GM19023 (cell line): ENCODE data around the gene ARID1B.
A peak's percentile ranks its signal among the peaks of the same experiment; 100 is the strongest.

Experiments
- ATAC-seq: cut with Tn5 transposase; IDR thresholded peaks from one replicate; pipeline ENCODE4 v1.9.1; 2021; ENCODE audit warnings: mild to moderate bottlenecking, moderate library complexity; ENCODE audit not compliant: unreplicated experiment

The ARID1B gene

GRCh38 chr6:156773935-156774852 is 3.0 kb upstream of the ARID1B start:
- no peak for ATAC-seq

- no peak for ATAC-seq
These were observed 2.2 kb upstream of the ARID1B start for GRCh38 chr6:156774863-156775405.

- no peak for ATAC-seq
These were observed 1.5 kb upstream of the ARID1B start for GRCh38 chr6:156775717-156776116.

DNA sequence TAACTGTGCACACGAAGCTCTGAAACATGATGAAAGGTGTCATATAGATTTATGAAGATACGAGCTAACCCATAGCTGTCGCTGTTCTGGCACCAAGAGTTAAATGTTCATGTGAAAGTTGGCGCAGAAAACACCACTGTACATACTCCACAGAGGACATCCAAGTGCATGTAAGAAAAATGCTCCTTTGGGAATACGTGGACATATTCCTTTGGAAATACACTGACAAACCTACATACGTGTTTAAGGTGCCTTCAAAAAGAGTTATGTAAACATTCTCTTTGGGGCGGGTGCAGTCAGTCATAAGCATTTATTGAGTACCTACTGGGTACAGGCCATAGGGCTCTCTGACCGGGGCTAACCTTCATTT is 723 bp upstream of the ARID1B start:
- no peak for ATAC-seq

DNA sequence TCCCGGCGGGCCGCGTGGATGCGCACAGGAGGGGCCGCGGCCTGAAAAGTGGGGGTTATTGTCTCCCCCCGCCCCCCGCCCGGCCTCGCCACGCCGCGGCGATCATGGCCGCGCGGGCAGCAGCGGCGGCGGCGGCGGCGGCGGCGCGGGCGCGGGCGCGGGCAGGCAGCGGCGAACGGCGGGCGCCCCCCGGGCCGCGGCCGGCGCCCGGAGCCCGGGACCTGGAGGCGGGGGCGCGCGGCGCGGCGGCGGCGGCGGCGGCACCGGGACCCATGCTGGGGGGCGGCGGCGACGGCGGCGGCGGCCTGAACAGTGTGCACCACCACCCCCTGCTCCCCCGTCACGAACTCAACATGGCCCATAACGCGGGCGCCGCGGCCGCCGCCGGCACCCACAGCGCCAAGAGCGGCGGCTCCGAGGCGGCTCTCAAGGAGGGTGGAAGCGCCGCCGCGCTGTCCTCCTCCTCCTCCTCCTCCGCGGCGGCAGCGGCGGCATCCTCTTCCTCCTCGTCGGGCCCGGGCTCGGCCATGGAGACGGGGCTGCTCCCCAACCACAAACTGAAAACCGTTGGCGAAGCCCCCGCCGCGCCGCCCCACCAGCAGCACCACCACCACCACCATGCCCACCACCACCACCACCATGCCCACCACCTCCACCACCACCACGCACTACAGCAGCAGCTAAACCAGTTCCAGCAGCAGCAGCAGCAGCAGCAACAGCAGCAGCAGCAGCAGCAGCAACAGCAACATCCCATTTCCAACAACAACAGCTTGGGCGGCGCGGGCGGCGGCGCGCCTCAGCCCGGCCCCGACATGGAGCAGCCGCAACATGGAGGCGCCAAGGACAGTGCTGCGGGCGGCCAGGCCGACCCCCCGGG is 637 bp downstream of the ARID1B start:
- peak; percentile 2 for ATAC-seq

DNA sequence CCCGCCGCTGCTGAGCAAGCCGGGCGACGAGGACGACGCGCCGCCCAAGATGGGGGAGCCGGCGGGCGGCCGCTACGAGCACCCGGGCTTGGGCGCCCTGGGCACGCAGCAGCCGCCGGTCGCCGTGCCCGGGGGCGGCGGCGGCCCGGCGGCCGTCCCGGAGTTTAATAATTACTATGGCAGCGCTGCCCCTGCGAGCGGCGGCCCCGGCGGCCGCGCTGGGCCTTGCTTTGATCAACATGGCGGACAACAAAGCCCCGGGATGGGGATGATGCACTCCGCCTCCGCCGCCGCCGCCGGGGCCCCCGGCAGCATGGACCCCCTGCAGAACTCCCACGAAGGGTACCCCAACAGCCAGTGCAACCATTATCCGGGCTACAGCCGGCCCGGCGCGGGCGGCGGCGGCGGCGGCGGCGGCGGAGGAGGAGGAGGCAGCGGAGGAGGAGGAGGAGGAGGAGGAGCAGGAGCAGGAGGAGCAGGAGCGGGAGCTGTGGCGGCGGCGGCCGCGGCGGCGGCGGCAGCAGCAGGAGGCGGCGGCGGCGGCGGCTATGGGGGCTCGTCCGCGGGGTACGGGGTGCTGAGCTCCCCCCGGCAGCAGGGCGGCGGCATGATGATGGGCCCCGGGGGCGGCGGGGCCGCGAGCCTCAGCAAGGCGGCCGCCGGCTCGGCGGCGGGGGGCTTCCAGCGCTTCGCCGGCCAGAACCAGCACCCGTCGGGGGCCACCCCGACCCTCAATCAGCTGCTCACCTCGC is 1.5 kb downstream of the ARID1B start:
- ATAC-seq = no peak

GRCh38 chr6:156779206-156780094 is 2.3 kb downstream of the ARID1B start:
- ATAC-seq = no peak

GRCh38 chr6:156780102-156780641 is 3.0 kb downstream of the ARID1B start:
- ATAC-seq = peak; percentile 33

GRCh38 chr6:156780962-156781853 is 4.0 kb downstream of the ARID1B start:
- ATAC-seq = no peak

GRCh38 chr6:156781861-156782631 is 4.9 kb downstream of the ARID1B start:
- no peak for ATAC-seq

DNA sequence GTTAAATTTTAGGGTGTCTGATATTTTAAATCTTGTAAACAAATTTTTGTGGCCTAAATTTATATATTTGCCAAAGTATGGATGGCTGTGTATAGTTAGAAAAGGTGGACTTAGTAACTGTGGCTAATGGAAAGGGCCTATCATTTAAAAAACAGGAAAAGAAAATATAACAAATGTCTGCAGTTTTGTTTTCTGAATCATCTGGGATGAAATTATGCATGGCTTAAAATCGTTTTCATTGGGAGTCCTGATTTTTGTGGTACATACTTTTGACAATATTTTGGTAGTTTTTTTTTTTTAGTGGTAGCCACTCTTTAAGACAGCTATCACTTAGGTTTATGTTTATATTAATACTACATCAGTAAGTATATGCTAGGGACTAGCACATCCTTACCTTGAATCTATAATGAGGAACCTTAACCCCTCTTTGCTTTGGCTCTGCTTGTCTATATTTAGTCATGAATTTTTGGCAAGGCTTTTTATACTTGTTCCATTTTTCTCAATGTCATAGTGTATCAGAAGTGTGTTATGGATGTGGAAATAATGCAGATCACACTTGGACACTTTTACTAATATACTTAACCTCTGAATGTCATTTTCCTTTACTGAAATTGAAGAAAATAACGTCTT is 5.6 kb downstream of the ARID1B start:
- no peak for ATAC-seq

DNA sequence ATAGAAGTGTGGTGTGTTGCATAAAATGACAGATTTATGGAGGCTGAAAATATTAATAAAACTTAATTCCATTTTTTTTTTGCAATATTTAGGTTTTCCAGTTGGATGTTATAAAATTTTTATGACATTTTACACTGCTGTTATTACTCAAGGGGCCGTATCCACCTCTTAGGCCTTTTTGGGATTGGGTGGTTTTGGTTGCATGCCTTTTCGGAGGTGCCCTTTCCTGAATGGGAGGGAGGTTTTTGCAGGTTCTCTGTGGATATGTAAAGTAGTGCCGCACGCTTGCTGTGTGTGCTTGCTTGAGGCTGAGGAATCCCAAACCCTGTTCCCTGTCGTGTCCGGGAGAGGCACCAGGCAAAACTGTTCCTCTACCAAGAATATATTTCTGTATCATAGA is 6.8 kb downstream of the ARID1B start:
- ATAC-seq = no peak

GRCh38 chr6:156786652-156787051 is 9.5 kb downstream of the ARID1B start:
- ATAC-seq = no peak

DNA sequence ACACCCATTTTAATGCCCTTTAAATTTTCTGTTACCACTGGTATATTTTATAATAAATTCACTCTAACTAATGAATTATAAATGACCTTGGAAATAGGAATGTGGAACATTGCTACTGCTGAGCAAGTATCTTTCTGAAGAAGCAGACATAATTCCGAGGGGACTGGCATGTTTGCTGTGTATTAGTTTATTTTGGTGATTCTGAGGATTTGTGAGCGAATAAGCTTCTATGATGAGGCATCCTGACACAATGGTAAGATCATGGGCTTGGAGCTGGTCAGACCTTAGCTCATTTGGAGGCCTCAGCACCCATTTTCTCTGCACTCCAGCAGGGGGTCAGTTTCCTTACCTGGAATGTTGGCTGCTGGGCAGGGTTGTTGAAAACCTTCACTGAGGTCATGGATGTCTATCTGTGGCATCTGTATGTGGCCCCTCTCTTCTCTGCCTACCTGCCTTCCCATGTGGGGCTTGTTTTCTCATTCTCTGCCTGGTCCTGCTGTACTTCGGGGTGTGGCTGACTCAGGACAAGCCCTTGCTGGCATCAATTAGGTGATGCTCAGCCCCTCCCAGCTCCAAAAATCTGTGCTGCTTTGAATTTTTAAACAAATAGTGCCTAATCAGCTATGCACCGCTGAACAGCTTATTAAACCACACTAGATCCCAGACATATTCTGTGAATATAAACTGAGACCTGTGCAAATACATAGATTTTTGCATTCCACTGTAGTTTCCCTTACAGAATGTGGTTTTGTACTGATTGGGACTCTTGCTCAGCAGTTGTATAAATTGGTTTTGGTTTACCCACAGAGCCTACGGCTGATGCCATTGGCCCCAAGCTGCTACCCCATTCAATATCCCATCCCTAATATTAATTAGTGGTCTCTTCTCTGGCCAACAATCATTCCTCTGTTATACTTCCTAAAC is 10.7 kb downstream of the ARID1B start:
- ATAC-seq = no peak

GRCh38 chr6:156789081-156789943 is 12.1 kb downstream of the ARID1B start:
- ATAC-seq = no peak
